SJCRH30 (cell line): ENCODE results near the gene TMEM89. TPM values are rescaled to one million over a fixed set of nuclear protein-coding genes. Genes with fewer than 3 reads are reported as not detected.

Experiments
- DNase-seq, 2 experiments: peaks; one replicate each; pipeline ENCODE4 v3.0.0-alpha.2; 2015 to 2020
- H3K27ac ChIP-seq: fragments of 250-450 bp; sonication (Bioruptor Pico); 2 replicates; pipeline ENCODE4 v1.5.1; 2020; ENCODE audit warnings: mild to moderate bottlenecking, moderate library complexity
- H3K27me3 ChIP-seq: fragments of 250-450 bp; sonication (Bioruptor Pico); 2 replicates; pipeline ENCODE4 v1.5.1; 2020; ENCODE audit warnings: mild to moderate bottlenecking, moderate library complexity
- H3K36me3 ChIP-seq: fragments of 250-450 bp; sonication (Bioruptor Pico); 2 replicates; pipeline ENCODE4 v1.5.1; 2020; ENCODE audit warnings: mild to moderate bottlenecking, moderate library complexity
- H3K4me1 ChIP-seq: fragments of 250-450 bp; sonication (Bioruptor Pico); 2 replicates; pipeline ENCODE4 v1.5.1; 2020; ENCODE audit warnings: mild to moderate bottlenecking, moderate library complexity
- H3K4me3 ChIP-seq: fragments of 250-450 bp; sonication (Bioruptor Pico); 2 replicates; pipeline ENCODE4 v1.5.1; 2020; ENCODE audit warnings: mild to moderate bottlenecking, moderate library complexity
- H3K9me3 ChIP-seq: fragments of 250-450 bp; sonication (Bioruptor Pico); replicated peaks from 2 replicates; pipeline ENCODE4 v1.5.1; 2020; ENCODE audit warnings: mild to moderate bottlenecking, moderate library complexity
- total RNA-seq: library from RNA; depleted of rRNA; stranded (reverse); fragments of >200 nt; shearing (Covaris generic); gene quantifications from 2 replicates; pipeline ENCODE4 v1.2.3, GENCODE V29; 2014

TMEM89 gene
- total RNA-seq, 1 experiment from 2014 or later, result not detected

DNA sequence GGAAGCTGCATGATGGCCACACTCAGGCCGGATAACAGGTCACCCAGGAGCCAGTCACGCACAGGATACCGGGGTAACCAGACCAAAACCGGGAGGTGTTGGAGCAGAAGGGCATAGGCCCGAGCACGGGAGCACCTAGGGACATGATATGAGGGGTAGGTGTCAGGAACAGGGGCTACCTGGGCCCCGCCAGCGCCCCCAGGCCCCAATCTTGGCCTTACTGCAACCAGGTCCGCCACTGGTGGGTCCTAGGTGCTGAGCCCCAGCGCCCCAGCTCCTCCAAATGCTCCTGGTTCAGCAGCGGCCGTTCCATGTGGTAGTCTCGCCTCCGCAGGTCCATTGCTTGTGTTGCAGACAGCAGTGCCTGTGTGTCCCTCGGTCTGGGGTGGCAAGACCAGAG, 11.7 kb upstream of the TMEM89 start:
- 0 out of 2 replicates have a peak, but pooled peaks cover 9% of the 10 kb centered on the region for H3K4me1 ChIP-seq

DNA sequence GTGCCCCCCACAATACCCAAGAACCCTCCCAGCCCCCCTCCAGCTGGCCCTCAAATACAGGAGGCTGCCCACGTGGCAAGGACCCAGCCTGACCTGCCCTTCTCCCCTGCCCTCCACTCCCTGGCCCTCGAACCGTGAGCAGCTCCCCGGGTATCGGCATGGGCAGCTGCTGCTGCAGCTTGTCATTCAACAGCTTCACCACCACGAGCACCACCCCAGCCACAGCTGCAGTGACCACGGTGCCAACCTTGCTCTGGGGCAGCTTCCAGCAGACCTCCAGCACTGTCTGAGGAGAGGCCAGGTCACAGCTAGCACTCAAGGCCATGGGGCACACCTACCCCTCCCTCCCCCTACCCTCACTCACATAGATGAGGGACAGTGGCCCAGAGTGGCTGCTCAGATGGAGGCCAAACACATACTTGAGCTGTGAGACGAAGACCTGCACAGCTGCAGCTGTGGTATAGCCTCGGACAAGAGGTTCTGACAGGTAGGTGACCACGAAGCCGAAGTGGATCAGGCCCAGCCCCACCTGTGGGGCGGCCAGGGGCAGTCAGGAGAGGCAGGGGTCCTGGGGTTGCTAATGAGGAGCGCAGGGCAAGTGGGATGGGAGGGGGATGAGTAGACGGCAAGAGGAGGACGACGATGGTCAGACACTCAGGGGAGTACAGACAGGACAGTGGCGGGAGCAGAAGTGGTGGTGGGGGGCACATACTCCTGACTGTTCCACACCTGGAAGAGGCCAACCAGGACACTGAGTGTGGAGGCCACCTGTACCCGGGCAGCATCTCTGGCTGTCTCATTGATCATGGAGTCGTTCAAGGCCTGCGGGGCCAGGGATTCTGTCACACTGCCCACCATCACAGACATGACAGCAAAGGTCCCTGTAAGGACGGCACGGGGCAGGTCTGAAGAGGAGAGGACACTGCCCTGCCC, 10.2 kb upstream of the TMEM89 start:
- no peaks in the 10 kb centered on the region for H3K9me3 ChIP-seq
- 0 out of 2 replicates have a peak, but pooled peaks cover 6% of the 10 kb centered on the region for H3K4me1 ChIP-seq
- peaks cover 4% of the 10 kb centered on the region for H3K36me3 ChIP-seq
- H3K4me3 ChIP-seq, result no peak overlapping the region
- no peaks in the 10 kb centered on the region for H3K27me3 ChIP-seq
- H3K27ac ChIP-seq, result no peak overlapping the region
- no peak for DNase-seq

More for the DNA sequence above, 11.7 kb upstream of the TMEM89 start:
- Histone ChIP-seq H3K27me3 (no peaks in the 10 kb centered on the region), H3K4me3 (no peak overlapping the region), H3K36me3 (peaks cover 2% of the 10 kb centered on the region; the same call in 1 of the 2 replicates), H3K9me3 (no peaks in the 10 kb centered on the region), H3K27ac (no peak overlapping the region)
- no peak for DNase-seq

DNA sequence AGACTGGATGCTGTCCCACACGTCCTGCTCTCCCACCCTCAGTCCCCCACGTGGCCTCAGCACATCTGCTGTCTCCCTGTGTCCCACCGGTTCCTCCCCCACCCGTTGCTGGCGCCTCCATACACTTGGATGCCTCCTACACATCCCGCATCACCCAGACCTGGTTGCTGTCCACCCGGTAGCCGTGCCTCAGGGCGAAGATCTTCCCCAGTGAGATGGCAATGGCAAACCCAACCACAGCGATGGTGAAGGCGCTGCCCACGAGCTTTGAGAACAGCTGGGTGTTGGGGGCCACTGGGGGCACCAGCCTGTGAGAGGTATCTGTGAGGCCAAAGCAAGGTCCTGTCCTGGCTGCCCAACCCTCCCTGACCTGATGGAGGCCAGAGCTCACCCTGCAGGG, 9.3 kb upstream of the TMEM89 start:
- peaks cover 4% of the 10 kb centered on the region for H3K36me3 ChIP-seq
- no peak overlapping the region for H3K27ac ChIP-seq
- no peaks in the 10 kb centered on the region for H3K4me1 ChIP-seq
- H3K4me3 ChIP-seq, result no peak overlapping the region
- no peak for DNase-seq
- H3K9me3 ChIP-seq, result no peaks in the 10 kb centered on the region
- no peaks in the 10 kb centered on the region for H3K27me3 ChIP-seq

DNA sequence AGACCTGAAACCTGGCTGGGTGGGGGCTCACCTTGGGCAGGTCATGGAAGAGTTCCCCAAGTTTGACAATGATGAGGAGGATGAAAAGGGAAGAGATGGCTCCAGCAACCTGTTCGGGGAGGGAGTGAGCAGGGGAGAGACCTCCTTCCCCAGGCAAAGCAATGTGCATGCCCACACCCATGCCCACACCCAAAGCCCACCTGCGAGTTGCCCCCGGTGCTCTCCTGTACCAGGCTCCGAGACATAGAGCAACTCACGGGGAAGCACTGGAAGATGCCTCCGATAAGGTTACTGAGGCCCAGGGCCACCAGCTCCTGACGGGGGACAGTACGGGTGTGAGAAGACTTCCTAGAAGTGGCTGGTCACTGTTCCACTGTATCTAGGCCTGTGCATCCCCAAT, 8.8 kb upstream of the TMEM89 start:
- DNase-seq, result no peak
- Histone ChIP-seq H3K36me3 (peaks cover 4% of the 10 kb centered on the region), H3K27me3 (no peaks in the 10 kb centered on the region)

DNA sequence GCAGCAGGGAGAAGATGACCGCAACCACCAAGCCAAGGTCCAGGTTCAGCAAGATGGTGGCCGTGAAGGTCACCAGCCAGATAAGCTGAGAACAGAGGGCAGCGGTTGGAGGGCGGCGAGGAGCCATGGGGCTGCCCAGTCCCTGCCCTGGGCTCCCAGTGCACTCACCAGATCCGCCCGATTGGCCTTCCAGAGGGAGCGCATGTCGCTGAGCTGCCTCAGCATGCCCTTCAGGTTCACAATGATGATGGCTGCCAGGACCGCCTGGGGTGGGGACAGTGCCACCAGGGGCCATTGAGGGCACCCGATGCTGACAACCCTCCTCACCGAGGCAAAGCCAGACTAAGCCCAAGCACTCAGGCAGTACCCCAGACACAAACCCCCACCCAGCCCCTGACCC, 8.3 kb upstream of the TMEM89 start:
- Histone ChIP-seq H3K27me3 (no peaks in the 10 kb centered on the region), H3K36me3 (peaks cover 4% of the 10 kb centered on the region), H3K4me3 (no peak overlapping the region), H3K4me1 (no peaks in the 10 kb centered on the region), H3K9me3 (no peaks in the 10 kb centered on the region), H3K27ac (no peak overlapping the region)
- DNase-seq, result no peak

More for the DNA sequence above, 8.8 kb upstream of the TMEM89 start:
- H3K4me1 ChIP-seq, result no peaks in the 10 kb centered on the region
- no peaks in the 10 kb centered on the region for H3K9me3 ChIP-seq
- no peak overlapping the region for H3K27ac ChIP-seq
- H3K4me3 ChIP-seq, result no peak overlapping the region

DNA sequence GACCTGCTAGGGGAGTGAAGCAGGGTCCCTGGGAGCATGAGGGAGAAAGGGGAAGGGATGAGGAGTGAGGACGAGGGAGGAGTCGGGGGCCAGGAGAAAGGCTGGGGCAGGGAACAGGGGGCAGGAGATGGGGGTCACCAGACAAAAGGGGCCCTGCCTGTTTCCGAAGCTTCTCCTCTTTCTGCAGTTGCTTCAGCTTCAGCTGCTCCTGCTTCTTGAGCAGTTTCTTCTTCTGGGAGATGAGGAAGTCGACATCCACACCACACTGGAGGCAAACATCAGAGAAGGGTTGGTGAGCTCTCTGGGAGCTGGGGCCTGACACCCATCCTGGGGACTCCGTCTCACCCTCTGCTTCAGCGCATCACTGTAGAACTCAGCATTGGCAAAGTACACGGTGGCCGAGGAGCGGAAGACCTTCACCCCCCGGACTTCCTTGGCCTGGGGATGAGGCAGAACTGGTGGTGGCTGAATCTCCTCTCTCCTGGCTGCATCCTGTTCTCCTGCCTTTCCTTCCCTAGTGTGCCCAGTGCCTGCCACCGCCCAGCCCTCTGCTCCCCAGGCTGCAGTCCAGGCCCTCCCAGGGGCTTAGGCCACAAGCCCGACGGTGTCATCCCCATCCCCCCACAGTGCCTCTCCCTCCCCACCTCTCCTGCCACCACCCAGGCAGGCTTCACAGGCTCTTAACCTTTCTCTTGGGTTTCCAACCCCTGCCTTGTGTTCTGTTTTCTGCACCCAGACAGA, 6.9 kb upstream of the TMEM89 start:
- no peak overlapping the region for H3K4me3 ChIP-seq
- no peak overlapping the region for H3K27ac ChIP-seq
- no peak for DNase-seq
- no peaks in the 10 kb centered on the region for H3K4me1 ChIP-seq
- no peaks in the 10 kb centered on the region for H3K27me3 ChIP-seq
- peaks cover 4% of the 10 kb centered on the region for H3K36me3 ChIP-seq
- no peaks in the 10 kb centered on the region for H3K9me3 ChIP-seq

DNA sequence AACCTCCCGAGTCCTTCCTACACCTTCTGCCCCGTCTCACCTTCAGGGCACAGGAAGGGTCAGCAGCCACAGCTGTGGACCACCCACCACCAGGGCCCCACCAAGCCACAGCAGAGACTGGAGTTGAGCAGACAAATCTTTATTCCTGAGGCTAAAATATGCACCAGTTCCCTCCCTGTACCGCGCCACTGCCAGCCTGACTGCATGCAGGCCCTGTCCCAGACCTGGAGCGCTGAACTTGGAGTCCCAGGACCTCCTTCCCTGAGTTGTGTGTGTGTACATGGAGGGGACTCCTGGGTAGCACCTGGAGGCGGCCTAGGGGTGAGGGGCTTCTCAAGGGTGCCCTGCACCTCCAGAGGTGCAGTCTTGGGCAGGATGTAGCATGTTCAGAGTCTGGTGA, 4.0 kb upstream of the TMEM89 start:
- no peaks in the 10 kb centered on the region for H3K27me3 ChIP-seq

DNA sequence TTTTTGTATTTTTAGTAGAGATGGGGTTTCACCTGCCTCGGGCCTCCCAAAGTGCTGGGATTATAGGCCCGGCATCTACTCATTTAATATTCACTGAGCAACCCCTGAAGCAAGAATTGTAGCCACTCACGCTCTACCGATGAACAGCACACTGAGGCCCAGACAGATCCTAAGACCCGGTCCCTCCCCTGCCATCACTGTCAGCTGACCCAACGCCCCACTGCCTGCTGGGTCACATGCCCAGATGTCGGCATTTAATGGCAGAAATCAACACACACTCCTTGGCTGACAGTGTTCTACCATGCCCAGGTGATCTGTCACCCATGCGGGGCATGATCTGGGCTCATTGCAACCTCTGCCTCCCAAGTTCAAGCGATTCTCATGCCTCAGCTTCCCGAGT, 3.2 kb upstream of the TMEM89 start:
- DNase-seq, result no peak
- no peaks in the 10 kb centered on the region for H3K9me3 ChIP-seq
- no peak overlapping the region for H3K4me3 ChIP-seq
- H3K4me1 ChIP-seq, result no peaks in the 10 kb centered on the region
- H3K27ac ChIP-seq, result no peak overlapping the region
- peaks cover 2% of the 10 kb centered on the region for H3K36me3 ChIP-seq
- no peaks in the 10 kb centered on the region for H3K27me3 ChIP-seq

More for the DNA sequence above, 4.0 kb upstream of the TMEM89 start:
- no peak for DNase-seq
- no peaks in the 10 kb centered on the region for H3K9me3 ChIP-seq
- no peak overlapping the region for H3K4me3 ChIP-seq
- no peaks in the 10 kb centered on the region for H3K4me1 ChIP-seq
- no peak overlapping the region for H3K27ac ChIP-seq
- peaks cover 2% of the 10 kb centered on the region for H3K36me3 ChIP-seq

DNA sequence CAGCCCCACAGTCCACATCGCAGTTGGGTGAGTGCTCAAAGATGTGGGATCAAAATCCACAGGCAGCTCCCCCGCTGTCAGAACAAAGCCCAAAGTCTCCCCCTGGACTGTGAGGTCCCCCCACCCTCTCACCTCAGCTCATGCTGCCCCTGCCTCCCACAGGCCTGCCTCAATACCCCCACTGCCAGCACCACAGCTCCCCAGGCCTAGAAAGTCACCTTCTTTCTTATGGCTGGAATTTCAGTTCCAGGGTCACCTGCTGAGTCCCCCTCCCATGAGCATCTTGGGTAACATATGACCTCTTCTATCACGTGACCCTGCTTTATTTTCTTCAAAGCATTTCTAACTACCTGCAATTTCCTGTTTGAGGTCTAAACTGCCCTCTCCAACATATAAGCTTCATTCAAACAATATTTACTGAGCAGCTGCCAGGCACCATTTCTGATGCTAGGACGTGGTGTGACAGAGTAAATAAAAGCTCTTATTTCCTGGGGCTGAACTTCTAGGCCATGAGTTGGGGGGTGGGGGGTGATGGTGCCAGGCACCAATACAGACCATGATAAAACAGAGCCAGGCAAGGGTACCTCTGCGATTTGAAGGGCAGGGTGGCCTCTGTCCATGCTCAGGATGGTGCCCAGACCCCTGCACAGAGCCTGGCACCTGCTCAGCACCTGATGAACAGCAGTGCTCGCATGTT, 2.4 kb upstream of the TMEM89 start:
- DNase-seq, result no peak
- Histone ChIP-seq H3K4me3 (no peak overlapping the region), H3K4me1 (no peaks in the 10 kb centered on the region), H3K27me3 (no peaks in the 10 kb centered on the region), H3K36me3 (peaks cover 2% of the 10 kb centered on the region), H3K27ac (no peak overlapping the region), H3K9me3 (no peaks in the 10 kb centered on the region)

DNA sequence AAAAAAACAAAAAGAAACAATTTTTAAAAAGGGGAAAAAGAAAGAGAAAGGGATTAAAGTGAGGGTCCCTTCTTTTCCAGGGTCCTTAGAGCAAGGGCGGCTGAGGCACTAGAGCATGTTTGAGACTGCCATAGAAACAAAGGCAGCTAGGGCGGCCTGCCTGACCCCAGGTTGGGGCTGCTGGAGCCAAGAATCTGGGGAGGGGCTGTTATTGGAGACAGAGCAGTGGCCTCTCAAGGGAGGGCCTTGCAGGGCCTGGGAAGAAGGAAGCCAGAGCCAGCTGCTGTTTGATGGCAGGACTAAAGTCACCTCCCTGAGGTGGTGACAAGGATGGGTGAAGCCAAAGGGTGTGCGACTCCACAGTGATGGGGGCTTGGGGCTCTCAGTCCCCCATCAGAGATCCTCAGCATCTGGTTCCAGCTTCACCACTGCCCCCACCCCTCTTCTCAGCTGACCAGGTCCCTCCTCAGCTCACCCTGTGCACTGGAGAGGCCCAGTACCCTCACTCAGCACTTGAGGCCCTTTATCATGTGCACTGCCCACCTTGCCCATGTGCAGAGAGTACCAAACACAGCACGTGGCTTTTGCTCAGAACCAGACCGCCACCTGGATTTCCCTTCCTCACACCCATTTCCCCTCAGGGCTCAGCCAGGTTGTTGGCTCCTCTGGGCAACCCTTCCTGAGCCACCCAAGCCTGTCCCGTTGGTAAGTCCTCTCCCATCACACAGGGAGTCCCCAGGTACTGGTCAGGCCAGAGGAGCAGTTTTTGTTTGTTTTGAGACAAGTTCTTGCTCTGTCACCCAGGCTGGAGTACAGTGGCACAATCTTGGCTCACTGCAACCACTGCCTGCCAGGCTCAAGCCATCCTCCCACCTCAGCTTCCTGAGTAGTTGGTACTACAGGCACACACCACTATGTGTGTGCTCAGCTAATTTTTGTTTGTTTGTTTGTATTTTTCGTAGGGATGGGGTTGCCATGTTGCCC, 1.7 kb downstream of the TMEM89 start:
- Histone ChIP-seq H3K9me3 (no peaks in the 10 kb centered on the region; the same call in none of the 2 replicates), H3K4me1 (no peaks in the 10 kb centered on the region), H3K36me3 (no peaks in the 10 kb centered on the region), H3K27me3 (no peaks in the 10 kb centered on the region), H3K27ac (no peak overlapping the region), H3K4me3 (no peak overlapping the region)
- no peak for DNase-seq

DNA sequence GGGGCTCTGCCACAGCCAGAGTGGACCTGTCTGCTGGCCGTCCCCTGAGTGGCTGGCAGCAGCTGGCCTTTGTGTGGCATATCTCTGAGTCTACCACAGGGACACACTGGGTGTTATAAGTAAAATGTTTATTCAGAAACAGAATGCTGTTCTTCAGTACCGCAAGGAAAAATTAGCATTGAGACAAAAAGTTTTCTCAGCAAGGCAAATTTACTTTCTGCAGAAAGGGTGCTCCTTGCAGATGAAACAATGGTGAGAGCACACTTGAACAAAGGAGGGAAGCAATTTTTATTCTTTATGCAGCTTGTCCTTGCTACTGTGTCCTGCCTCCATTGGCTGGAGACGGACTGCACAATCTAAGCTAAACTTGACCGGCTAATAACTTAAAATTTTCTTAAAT, 4.0 kb downstream of the TMEM89 start:
- no peak overlapping the region for H3K4me3 ChIP-seq
- no peaks in the 10 kb centered on the region for H3K36me3 ChIP-seq
- H3K9me3 ChIP-seq, result no peaks in the 10 kb centered on the region; the same call in none of the 2 replicates
- H3K27ac ChIP-seq, result no peak overlapping the region
- no peaks in the 10 kb centered on the region for H3K4me1 ChIP-seq
- no peak for DNase-seq
- no peaks in the 10 kb centered on the region for H3K27me3 ChIP-seq

DNA sequence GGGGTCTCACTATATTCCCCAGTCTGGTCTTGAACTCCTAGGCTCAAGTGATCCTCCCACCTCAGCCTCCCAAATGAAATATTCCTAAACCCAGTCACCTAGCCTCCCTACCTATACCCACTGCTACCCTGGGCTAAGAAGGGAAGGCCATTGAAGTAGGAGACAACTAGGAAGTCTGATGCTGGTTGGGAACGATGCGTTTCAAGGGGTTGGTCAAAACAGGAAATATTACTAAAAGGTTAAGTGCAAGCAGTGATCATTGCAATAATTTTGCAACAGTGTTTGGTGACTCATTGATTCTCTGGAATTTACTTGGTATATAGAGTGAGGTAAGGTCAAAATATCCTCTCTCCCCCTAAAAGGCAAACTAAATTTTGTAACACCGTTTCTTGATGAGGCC, 7.5 kb downstream of the TMEM89 start:
- Histone ChIP-seq H3K4me3 (no peak overlapping the region), H3K4me1 (no peaks in the 10 kb centered on the region), H3K27me3 (no peaks in the 10 kb centered on the region), H3K9me3 (no peaks in the 10 kb centered on the region; the same call in none of the 2 replicates), H3K27ac (no peak overlapping the region), H3K36me3 (no peaks in the 10 kb centered on the region)
- no peak for DNase-seq

DNA sequence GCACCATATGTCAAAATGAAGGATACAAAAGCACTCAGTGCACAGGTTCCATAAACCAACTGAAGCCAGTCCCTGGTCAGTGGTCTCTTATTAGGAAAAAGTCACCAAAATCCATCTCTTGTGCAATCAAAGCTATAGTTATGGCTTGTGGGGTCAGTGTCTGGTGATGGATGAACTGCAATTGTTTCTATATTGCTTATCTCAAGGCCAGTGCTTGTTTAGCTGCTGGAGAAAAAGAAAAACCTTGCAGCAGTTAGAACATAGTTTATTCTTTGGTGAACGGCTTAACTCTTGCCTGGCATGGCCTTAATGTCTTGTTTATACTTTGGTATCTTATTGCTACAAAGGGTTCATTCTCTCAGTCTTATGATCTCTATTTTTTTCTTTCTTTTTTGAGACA, 9.3 kb downstream of the TMEM89 start:
- Histone ChIP-seq H3K27ac (no peak overlapping the region), H3K4me1 (peaks cover 6% of the 10 kb centered on the region), H3K9me3 (no peaks in the 10 kb centered on the region; the same call in none of the 2 replicates), H3K4me3 (no peak overlapping the region), H3K36me3 (no peaks in the 10 kb centered on the region), H3K27me3 (no peaks in the 10 kb centered on the region)
- DNase-seq, result no peak
